GM19324 (cell line): Measurements from ENCODE around the gene ZNF438.
"Not testable (repeated sequence)": the region's sequence is repeated elsewhere in the genome, so short reads cannot be mapped to it uniquely, and the experiment has no call there.

Source experiments
- ATAC-seq: cut with Tn5 transposase; IDR thresholded peaks from one replicate; pipeline ENCODE4 v1.9.1; 2021; ENCODE audit warnings: mild to moderate bottlenecking, moderate library complexity; ENCODE audit not compliant: unreplicated experiment, low FRiP score

ZNF438 gene, protein sequence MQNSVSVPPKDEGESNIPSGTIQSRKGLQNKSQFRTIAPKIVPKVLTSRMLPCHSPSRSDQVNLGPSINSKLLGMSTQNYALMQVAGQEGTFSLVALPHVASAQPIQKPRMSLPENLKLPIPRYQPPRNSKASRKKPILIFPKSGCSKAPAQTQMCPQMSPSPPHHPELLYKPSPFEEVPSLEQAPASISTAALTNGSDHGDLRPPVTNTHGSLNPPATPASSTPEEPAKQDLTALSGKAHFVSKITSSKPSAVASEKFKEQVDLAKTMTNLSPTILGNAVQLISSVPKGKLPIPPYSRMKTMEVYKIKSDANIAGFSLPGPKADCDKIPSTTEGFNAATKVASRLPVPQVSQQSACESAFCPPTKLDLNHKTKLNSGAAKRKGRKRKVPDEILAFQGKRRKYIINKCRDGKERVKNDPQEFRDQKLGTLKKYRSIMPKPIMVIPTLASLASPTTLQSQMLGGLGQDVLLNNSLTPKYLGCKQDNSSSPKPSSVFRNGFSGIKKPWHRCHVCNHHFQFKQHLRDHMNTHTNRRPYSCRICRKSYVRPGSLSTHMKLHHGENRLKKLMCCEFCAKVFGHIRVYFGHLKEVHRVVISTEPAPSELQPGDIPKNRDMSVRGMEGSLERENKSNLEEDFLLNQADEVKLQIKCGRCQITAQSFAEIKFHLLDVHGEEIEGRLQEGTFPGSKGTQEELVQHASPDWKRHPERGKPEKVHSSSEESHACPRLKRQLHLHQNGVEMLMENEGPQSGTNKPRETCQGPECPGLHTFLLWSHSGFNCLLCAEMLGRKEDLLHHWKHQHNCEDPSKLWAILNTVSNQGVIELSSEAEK

GRCh38 chr10:31031558-31032257 is at the start of gene ZNF438:
Gene ZNF438, minus strand, starts transcription at chr10:31031865. Its CDS starts 154,831 bp downstream, at chr10:30877034.
- peak; percentile 93 for ATAC-seq

- ATAC-seq = no peak
These were observed 44.9 kb upstream of the ZNF438 start for GRCh38 chr10:31076610-31076988.

DNA sequence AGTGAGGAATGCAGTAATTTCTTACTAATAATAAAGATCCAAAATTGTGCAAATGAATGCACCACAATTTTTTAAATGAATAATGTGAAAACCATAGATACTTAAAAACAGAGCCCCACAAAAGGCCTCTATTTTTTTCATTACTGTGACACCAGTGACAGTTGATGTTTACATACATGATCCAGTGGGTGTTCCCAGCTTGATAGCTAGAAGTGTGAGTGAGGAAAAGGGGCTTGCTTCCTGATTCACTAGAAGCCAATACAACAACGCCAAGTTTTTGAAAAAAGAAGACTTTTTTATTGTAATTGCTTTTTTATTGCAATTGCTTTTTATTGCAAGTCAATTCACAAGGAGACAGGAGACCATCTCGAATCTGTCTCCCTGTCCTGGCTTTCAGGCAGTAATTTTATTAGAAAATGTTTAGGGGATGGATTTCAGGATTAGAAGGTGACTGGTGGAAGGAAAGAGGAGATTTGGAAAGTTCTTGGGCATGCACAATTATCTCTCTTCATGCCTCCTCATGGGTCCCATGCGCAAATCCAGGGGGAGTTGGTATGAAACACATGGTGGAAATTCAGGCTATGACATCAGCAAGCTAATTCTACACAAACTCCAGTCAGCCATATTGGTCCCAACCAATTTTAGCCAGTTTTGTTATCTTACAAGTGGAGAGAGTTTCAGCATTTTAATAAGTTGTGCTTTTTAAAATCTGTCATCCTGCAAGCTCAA is 44.4 kb upstream of the ZNF438 start:
- ATAC-seq = no peak

- ATAC-seq = no peak
These were observed 43.8 kb upstream of the ZNF438 start for GRCh38 chr10:31075434-31075833.

- ATAC-seq = no peak
These were observed 43.0 kb upstream of the ZNF438 start for GRCh38 chr10:31074722-31075086.

GRCh38 chr10:31073996-31074721 is 42.5 kb upstream of the ZNF438 start:
- ATAC-seq = no peak

DNA sequence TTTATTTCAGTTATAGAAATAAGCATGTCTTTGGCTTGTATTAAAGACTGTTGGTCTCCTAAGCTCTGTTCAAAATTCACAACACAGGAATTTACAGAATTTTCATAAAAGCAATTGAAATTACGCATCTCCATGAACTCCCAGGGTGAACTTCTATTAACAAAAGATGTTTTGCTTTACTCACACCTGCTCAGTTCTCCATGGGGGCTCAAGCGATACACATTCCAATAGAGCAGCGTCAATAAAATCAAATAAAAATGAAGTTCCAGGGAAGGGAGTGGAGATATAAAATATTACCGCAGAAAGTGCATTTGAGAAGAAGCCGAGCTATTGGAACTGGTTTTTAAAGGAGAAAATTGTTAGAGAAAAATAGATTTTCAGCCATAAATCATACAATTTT is 41.5 kb upstream of the ZNF438 start:
- ATAC-seq = no peak

DNA sequence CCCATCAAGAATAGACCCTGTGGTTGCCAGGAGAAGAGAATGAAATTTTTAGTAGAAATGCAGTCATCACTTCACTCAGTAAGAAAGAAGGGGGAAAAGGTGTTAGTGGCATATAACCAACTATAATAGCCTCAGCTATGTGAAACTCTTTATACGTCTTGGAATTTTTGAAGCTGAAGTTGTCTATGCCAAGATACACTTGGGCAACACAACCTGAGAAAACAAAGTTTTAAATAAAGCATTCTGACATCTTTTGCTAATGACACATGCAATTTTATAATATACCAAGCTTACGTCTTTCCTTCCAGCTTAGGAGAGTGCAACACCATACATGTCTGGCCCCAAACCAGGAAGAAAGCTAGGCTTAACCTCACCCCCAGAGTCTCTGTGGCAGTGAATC is 40.8 kb upstream of the ZNF438 start:
- no peak for ATAC-seq

DNA sequence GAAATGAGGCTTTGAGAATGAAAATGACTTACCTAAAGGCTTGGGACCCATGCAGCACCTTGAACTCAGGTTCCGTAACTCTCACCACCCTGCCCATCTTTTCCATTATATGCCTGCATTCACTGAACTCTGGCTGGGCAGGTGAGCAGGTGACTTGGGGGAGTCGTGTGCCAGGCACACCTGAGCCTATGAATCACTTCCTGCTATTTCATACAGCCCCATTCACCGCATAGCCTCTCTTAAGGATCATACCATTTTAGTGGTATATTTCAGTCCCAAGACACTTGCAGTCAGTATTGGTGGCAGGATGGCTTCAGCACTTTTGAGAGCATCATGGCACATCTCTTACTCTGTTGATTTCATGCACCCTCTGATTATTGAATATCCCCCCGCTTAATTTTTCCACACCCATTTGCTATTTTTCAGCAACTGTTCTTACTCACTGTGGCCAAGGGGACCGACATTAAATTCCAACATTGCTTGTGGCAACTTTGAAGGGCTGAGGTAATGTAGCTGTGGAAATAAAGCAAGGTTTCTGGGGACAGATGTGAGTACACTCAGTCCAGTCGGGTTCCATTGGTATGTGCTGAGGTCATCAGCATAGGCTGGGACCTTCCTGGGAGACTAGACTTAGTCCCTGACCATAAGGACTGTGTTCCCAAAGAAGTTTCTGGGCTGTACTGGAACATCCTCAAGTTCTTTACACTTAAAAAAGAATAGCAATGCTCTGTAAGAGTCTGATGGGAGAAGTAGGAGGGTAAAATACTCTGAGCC is 39.8 kb upstream of the ZNF438 start:
- no peak for ATAC-seq

GRCh38 chr10:31070691-31071090 is 39.0 kb upstream of the ZNF438 start:
- no peak for ATAC-seq

- ATAC-seq = no peak
These were observed 38.4 kb upstream of the ZNF438 start for GRCh38 chr10:31070025-31070424.

DNA sequence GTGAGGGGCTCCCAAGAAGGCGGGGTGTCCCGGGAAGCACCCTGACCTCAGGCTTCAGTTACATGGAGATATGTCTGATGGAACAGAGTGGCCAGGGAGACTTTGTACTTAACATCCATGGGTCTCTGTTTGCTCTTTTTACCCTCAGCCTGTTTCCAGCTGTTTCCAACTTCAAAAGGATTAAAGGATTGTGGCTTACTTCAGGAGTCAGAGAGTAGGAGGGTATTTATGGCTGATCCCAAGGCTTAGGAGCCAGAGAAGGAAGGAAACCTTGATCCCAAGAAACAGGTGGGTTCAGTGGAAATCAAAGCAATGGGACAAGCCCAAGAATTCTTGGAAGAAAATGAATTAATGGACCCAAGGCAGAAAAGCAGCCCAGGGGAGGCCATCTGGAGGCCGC is 37.7 kb upstream of the ZNF438 start:
- no peak for ATAC-seq

- no peak for ATAC-seq
These were observed 32.7 kb upstream of the ZNF438 start for GRCh38 chr10:31064348-31064747.

- ATAC-seq = no peak
These were observed 32.2 kb upstream of the ZNF438 start for GRCh38 chr10:31063841-31064240.

DNA sequence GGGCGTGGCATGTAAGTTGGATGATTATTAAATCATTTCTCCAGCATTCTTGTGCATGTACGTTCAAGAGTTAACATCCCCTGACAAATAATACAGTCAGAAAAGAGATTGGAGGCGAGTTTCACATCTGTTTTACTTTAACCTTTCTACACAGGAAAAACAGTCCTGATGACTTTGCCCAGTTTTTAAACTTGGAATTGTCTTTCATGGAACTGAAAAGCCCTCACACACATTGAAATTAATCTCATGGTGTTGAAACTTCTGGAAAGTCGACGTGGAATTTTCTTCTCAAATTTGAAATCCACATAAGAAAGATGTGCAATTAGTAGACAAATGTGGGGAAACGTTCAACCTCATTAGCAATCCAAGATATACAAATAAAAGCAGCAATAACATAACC is 31.2 kb upstream of the ZNF438 start:
- no peak for ATAC-seq

GRCh38 chr10:31061941-31062340 is 30.3 kb upstream of the ZNF438 start:
- no peak for ATAC-seq

DNA sequence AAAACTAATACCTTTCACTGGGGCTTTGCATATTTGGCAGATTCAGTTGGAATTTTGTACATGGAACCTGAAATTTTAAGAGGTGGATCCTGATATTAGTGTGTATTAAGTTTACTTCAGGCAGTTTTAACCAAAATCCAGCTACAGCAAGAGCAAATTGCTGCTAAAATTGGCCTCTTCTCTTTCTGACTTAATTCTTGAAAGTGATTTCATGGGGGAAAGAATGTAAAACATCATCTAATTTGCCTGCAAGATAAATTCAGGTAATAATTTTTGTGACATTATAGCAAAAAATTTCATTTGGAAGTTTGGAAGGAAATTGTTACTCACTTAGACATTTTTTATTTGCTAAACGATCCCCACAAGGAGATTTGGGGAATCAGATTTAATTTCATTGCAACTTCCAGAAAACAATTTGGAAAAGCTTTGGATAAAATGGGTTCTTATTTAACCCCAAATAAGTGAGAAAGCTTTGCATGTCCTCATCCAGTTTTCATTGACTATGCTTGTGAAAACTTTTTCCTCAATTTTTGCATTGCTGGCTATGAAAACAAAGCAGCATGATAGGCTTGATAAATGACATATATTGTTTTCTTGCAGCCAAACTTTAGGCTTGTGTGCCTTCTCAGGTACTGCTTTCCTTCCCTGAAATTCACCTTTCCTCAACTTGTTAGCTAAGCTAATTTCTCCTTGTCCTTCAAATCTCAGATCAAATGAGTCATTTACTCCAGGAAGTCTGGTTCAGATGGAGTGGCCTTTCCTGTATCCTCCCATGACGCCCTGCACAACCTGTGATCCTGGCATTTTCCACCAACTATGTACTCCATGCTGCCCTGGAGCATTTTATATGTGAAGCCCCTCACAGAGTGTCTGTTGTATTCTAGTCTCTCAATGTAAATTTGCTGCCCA is 27.4 kb upstream of the ZNF438 start:
- no peak for ATAC-seq

- ATAC-seq = not testable (repeated sequence)
These were observed 25.0 kb upstream of the ZNF438 start for GRCh38 chr10:31056678-31057077.
